A673 (cell line): ENCODE results near the gene CDK5RAP3. TPM values are rescaled to one million over a fixed set of nuclear protein-coding genes. Genes with fewer than 3 reads are reported as not detected.

Experiments used
- BruUV-seq: library from RNA; stranded (reverse); fragments of 400-500 nt; replicated peaks from 2 replicates; lab custom pipeline; 2021; lab: Mats Ljungman, UMichigan
- CTCF ChIA-PET: fragments of 300-600 bp; sonication (Branson Sonifier 250); formaldehyde crosslinking; loops from one replicate; lab custom pipeline; 2022; ENCODE audit warnings: antibody characterized with exemption; lab: Charles Lee
- POLR2A ChIA-PET: fragments of 300-600 bp; sonication (Branson Sonifier 250); formaldehyde crosslinking; loops from one replicate; lab custom pipeline; 2022; ENCODE audit warnings: antibody characterized with exemption; ENCODE audit not compliant: low non-redundant PET; lab: Charles Lee
- DNase-seq: peaks from one replicate; pipeline ENCODE4 v3.0.0-alpha.2; 2015; ENCODE audit warnings: low spot score
- H3K27ac ChIP-seq: fragments of 200-600 bp; sonication (generic); 2 replicates; pipeline ENCODE4 v1.5.1; 2016; ENCODE audit warnings: mixed run types, low read depth, mild to moderate bottlenecking, mixed read lengths, antibody characterized with exemption, low read length; ENCODE audit not compliant: poor library complexity, severe bottlenecking
- H3K27me3 ChIP-seq: fragments of 200-600 bp; sonication (generic); replicated peaks from 2 replicates; pipeline ENCODE4 v1.6.1; 2017; ENCODE audit warnings: mixed run types, low read depth, mild to moderate bottlenecking, mixed read lengths, antibody characterized with exemption, low read length; ENCODE audit not compliant: insufficient read depth, poor library complexity
- H3K36me3 ChIP-seq: fragments of 200-600 bp; sonication (generic); 2 replicates; pipeline ENCODE4 v1.6.1; 2016; ENCODE audit warnings: mixed run types, mild to moderate bottlenecking, mixed read lengths, antibody characterized with exemption, low read length; ENCODE audit not compliant: insufficient read depth, poor library complexity, severe bottlenecking
- H3K4me1 ChIP-seq: fragments of 200-600 bp; sonication (generic); 2 replicates; pipeline ENCODE4 v1.6.1; 2017; ENCODE audit warnings: mixed run types, mild to moderate bottlenecking, mixed read lengths, antibody characterized with exemption, low read length; ENCODE audit not compliant: insufficient read depth, poor library complexity, severe bottlenecking
- H3K4me3 ChIP-seq: fragments of 200-600 bp; sonication (generic); 2 replicates; pipeline ENCODE4 v1.5.1; 2016; ENCODE audit warnings: low read depth, mixed run types, mild to moderate bottlenecking, mixed read lengths, low read length; ENCODE audit not compliant: poor library complexity, severe bottlenecking
- H3K9me3 ChIP-seq: fragments of 200-600 bp; sonication (generic); 2 replicates; pipeline ENCODE4 v1.6.1; 2016; ENCODE audit warnings: mixed run types, low read depth, mild to moderate bottlenecking, mixed read lengths, antibody characterized with exemption, low read length; ENCODE audit not compliant: poor library complexity, severe bottlenecking
- EZH2 ChIP-seq: fragments of 200-600 bp; sonication (generic); IDR thresholded peaks from 2 replicates; pipeline ENCODE4 v1.6.1; 2017; ENCODE audit warnings: borderline replicate concordance, low read depth, mild to moderate bottlenecking, mixed read lengths, antibody characterized with exemption, low read length; ENCODE audit not compliant: poor library complexity, severe bottlenecking
- intact Hi-C: fragments of 100-400 bp; cut with micrococcal nuclease; formaldehyde crosslinking; loops from one replicate; pipeline ENCODE4 v1.10.0; 2022; ENCODE audit not compliant: unreplicated experiment
- total RNA-seq: library from RNA; stranded (reverse); gene quantifications from 2 replicates; pipeline ENCODE4 v1.2.3, GENCODE V29; 2021
- TF ChIP-seq, protein P1 (sequence below): fragments of 300-800, 200-600 bp; sonication (generic); conservative IDR thresholded peaks from 2 replicates; pipeline ENCODE4 v1.5.1; 2017; ENCODE audit warnings: low read depth, mild to moderate bottlenecking, antibody characterized with exemption, low read length, moderate library complexity, mixed read lengths

Gene CDK5RAP3
- total RNA-seq, 1 experiment from 2014 or later = 172 TPM

DNA sequence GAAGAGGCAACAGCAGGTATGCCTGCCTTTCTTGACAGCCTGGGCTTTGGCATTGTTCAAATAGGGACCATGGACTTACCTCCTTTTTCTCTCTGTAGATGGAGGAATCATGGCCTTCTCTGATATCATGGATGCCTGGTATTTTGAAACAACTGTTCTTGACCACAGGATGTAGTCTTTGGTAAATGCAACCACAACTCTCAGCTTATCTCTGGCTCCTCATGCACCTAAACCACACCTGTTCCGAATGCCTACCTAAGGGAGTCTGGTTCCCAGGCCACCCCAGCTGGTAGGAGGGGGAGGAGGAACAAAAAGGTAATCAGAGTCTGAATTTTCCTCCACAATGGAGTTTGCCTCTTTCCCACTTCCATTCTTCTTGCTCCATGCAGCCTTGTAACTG lies 18.8 kb downstream of the CDK5RAP3 start:
- no peak for TF ChIP-seq EZH2
- TF ChIP-seq, protein P1, sequence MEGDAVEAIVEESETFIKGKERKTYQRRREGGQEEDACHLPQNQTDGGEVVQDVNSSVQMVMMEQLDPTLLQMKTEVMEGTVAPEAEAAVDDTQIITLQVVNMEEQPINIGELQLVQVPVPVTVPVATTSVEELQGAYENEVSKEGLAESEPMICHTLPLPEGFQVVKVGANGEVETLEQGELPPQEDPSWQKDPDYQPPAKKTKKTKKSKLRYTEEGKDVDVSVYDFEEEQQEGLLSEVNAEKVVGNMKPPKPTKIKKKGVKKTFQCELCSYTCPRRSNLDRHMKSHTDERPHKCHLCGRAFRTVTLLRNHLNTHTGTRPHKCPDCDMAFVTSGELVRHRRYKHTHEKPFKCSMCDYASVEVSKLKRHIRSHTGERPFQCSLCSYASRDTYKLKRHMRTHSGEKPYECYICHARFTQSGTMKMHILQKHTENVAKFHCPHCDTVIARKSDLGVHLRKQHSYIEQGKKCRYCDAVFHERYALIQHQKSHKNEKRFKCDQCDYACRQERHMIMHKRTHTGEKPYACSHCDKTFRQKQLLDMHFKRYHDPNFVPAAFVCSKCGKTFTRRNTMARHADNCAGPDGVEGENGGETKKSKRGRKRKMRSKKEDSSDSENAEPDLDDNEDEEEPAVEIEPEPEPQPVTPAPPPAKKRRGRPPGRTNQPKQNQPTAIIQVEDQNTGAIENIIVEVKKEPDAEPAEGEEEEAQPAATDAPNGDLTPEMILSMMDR = no peak
- Histone ChIP-seq H3K9me3 (no peaks in the 10 kb centered on the region), H3K27ac (peak overlapping the region; percentile 52), H3K4me3 (no peak overlapping the region), H3K36me3 (peaks cover 4% of the 10 kb centered on the region), H3K4me1 (peaks cover 27% of the 10 kb centered on the region), H3K27me3 (no peaks in the 10 kb centered on the region)
- ChIA-PET POLR2A (interaction anchor here (0.6 kb wide), 1 partner anchor 19 kb away, joined by 4 read pairs; no protein-coding TSS in a partner anchor), CTCF (no interaction called here)
- BruUV-seq = no TSS peak
- DNase-seq = no peak
- intact Hi-C loops = no loop called here

GRCh38 chr17:47990962-47991731 lies 20.2 kb downstream of the CDK5RAP3 start:
- CTCF ChIA-PET = no interaction called here

DNA sequence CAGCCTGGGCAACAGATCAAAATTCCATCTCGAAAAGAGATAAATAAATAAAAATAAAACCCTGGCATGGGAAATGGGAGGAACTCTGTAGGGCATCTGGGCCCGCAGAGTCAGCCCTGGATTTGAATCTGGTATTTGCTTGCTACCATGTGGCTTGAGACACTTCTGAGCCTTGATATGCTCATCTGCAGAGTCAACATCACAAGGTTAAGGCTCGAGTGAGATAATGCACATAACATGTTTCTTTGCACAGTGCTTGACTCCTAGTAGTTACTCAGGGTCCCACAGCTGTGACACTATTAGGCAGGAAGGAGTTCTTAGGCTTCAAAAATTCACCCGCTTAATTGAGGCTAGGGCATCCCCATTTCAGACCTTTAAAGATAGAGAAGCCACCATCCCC lies 21.3 kb downstream of the CDK5RAP3 start:
- POLR2A ChIA-PET = no interaction called here
- intact Hi-C loops = no loop called here

More at GRCh38 chr17:47990962-47991731, 20.2 kb downstream of the CDK5RAP3 start:
- POLR2A ChIA-PET = no interaction called here
- Histone ChIP-seq H3K4me1 (peaks cover 27% of the 10 kb centered on the region), H3K27ac (no peak overlapping the region), H3K27me3 (no peaks in the 10 kb centered on the region), H3K36me3 (no peaks in the 10 kb centered on the region), H3K4me3 (no peak overlapping the region), H3K9me3 (no peaks in the 10 kb centered on the region)
- TF ChIP-seq, protein P1 = no peak
- no peak for TF ChIP-seq EZH2
- no TSS peak for BruUV-seq
- no peak for DNase-seq
- intact Hi-C loops = no loop called here

More for the DNA sequence above, 21.3 kb downstream of the CDK5RAP3 start:
- no peak for TF ChIP-seq EZH2
- TF ChIP-seq, protein P1 = no peak
- Histone ChIP-seq H3K4me3 (no peak overlapping the region), H3K27me3 (no peaks in the 10 kb centered on the region), H3K4me1 (peaks cover 19% of the 10 kb centered on the region), H3K27ac (no peak overlapping the region), H3K9me3 (no peaks in the 10 kb centered on the region), H3K36me3 (no peaks in the 10 kb centered on the region)
- CTCF ChIA-PET = no interaction called here
- DNase-seq = no peak
- BruUV-seq = no TSS peak
